GM12878 (cell line): ENCODE measurements around the gene ZSCAN5C. TPM values are rescaled to one million over a fixed set of nuclear protein-coding genes. Genes with fewer than 3 reads are reported as not detected.

ENCODE experiments used
- ATAC-seq: fragments of 200-7000 bp; cut with Tn5 transposase; 3 replicates; pipeline ENCODE4 v1.9.1; 2020; ENCODE audit warnings: mild to moderate bottlenecking, moderate library complexity
- BruUV-seq: library from RNA; stranded (reverse); fragments of 400-500 nt; replicated peaks from 2 replicates; lab custom pipeline; 2021; lab: Mats Ljungman, UMichigan
- CTCF ChIA-PET: fragments of 300-600 bp; sonication (Branson Sonifier 250); formaldehyde crosslinking; extraction: SDS; loops from one replicate; lab custom pipeline; 2021; ENCODE audit warnings: inconsistent platforms; lab: Yijun Ruan, JAX
- POLR2A ChIA-PET: fragments of 350-600 bp; formaldehyde crosslinking; extraction: SDS; loops from one replicate; lab custom pipeline; 2021; ENCODE audit warnings: inconsistent platforms; lab: Charles Lee
- RAD21 ChIA-PET: fragments of 300-600 bp; sonication (Branson Sonifier 250); formaldehyde crosslinking; loops from one replicate; lab custom pipeline; 2023; ENCODE audit warnings: antibody characterized with exemption; ENCODE audit not compliant: unreplicated experiment; lab: Charles Lee
- SMC1A ChIA-PET: fragments of 300-600 bp; sonication (Branson Sonifier 250); formaldehyde crosslinking; loops from one replicate; lab custom pipeline; 2023; ENCODE audit not compliant: unreplicated experiment, uncharacterized antibody; lab: Charles Lee
- DNase-seq: peaks from one replicate; pipeline ENCODE4 v3.0.0-alpha.2; 2011; ENCODE audit warnings: low read depth, low spot score
- FAIRE-seq: peaks from 3 replicates; lab custom pipeline; 2011; peaks lifted over from hg19 to GRCh38; lab: Jason Lieb, UNC
- H2AFZ ChIP-seq: 2 replicates; pipeline ENCODE4 v1.6.0; 2011; ENCODE audit warnings: low read depth, low read length, control low read depth; ENCODE audit not compliant: control insufficient read depth
- H3K27ac ChIP-seq: 2 replicates; pipeline ENCODE4 v1.5.1; 2011; ENCODE audit warnings: control low read depth; ENCODE audit not compliant: control insufficient read depth, insufficient read depth
- H3K27me3 ChIP-seq, 2 experiments: replicated peaks in 1 of 2; 2 replicates each; pipeline versions ENCODE4 v1.6.0 to v1.6.1; 2011; ENCODE audit warnings: low read length in 1 of 2; ENCODE audit not compliant: control insufficient read depth in 2 of 2, insufficient read depth in 2 of 2
- H3K36me3 ChIP-seq, 2 experiments: 2 replicates each; pipeline ENCODE4 v1.5.1; 2011; ENCODE audit warnings: low read length in 1 of 2; ENCODE audit not compliant: control insufficient read depth in 2 of 2, insufficient read depth in 2 of 2
- H3K4me1 ChIP-seq: 2 replicates; pipeline ENCODE4 v1.6.1; 2011; ENCODE audit warnings: mild to moderate bottlenecking, low read length, moderate library complexity, mixed read lengths; ENCODE audit not compliant: control insufficient read depth, insufficient read depth
- H3K4me2 ChIP-seq: 2 replicates; pipeline ENCODE4 v1.6.0; 2011; ENCODE audit warnings: control low read depth; ENCODE audit not compliant: control insufficient read depth, insufficient read depth
- H3K4me3 ChIP-seq: fragments of 200-600 bp; sonication (generic); 2 replicates; pipeline ENCODE4 v1.5.1; 2016
- H3K79me2 ChIP-seq: 2 replicates; pipeline ENCODE4 v1.6.0; 2011; ENCODE audit warnings: low read length; ENCODE audit not compliant: control insufficient read depth, insufficient read depth
- H3K9ac ChIP-seq: 2 replicates; pipeline ENCODE4 v1.8.0; 2011; ENCODE audit warnings: low read length, control low read depth, mixed read lengths; ENCODE audit not compliant: control insufficient read depth, insufficient read depth
- H3K9me3 ChIP-seq: replicated peaks from 3 replicates; pipeline ENCODE4 v1.5.1; 2011; ENCODE audit warnings: mild to moderate bottlenecking, low read length; ENCODE audit not compliant: control insufficient read depth, insufficient read depth
- H4K20me1 ChIP-seq: 2 replicates; pipeline ENCODE4 v1.6.0; 2011; ENCODE audit not compliant: control insufficient read depth, insufficient read depth
- BCL11A ChIP-seq: IDR thresholded peaks from 2 replicates; pipeline ENCODE4 v1.6.1; 2011; ENCODE audit warnings: low read depth, low read length
- CREM ChIP-seq: IDR thresholded peaks from 2 replicates; pipeline ENCODE4 v1.6.1; 2014; ENCODE audit warnings: antibody characterized with exemption, low read depth
- JUNB ChIP-seq: IDR thresholded peaks from 2 replicates; pipeline ENCODE4 v1.6.1; 2016; ENCODE audit warnings: antibody characterized with exemption, mild to moderate bottlenecking
- MEF2A ChIP-seq: IDR thresholded peaks from 2 replicates; pipeline ENCODE4 v1.6.1; 2011; ENCODE audit warnings: low read depth, mild to moderate bottlenecking, low read length, moderate library complexity; ENCODE audit not compliant: insufficient read depth
- PAX8 ChIP-seq: fragments of 450-650 bp; IDR thresholded peaks from 2 replicates; pipeline ENCODE4 v1.6.1; 2017; ENCODE audit warnings: mild to moderate bottlenecking, moderate library complexity
- POU2F2 ChIP-seq: IDR thresholded peaks from 3 replicates; pipeline ENCODE4 v1.6.1; 2011; ENCODE audit warnings: low read depth, mild to moderate bottlenecking, low read length, borderline replicate concordance
- RAD21 ChIP-seq: IDR thresholded peaks from 2 replicates; pipeline ENCODE4 v1.6.1; 2011; ENCODE audit warnings: mild to moderate bottlenecking, low read depth, low read length, moderate library complexity; ENCODE audit not compliant: insufficient read depth
- RCOR1 ChIP-seq: conservative IDR thresholded peaks from 2 replicates; pipeline ENCODE4 v1.6.1; 2012; ENCODE audit warnings: low read depth, low read length, improper control_type of control experiment
- RFX5 ChIP-seq: IDR thresholded peaks from 2 replicates; pipeline ENCODE4 v1.6.1; 2011; ENCODE audit warnings: low read depth, low read length, improper control_type of control experiment
- SMC3 ChIP-seq: IDR thresholded peaks from 2 replicates; pipeline ENCODE4 v1.6.1; 2011; ENCODE audit warnings: low read length, improper control_type of control experiment, borderline replicate concordance
- SREBF1 ChIP-seq: IDR thresholded peaks from 2 replicates; pipeline ENCODE4 v1.6.1; 2012; ENCODE audit warnings: mild to moderate bottlenecking, low read length
- SRF ChIP-seq, 2 experiments: IDR thresholded peaks; 2 replicates each; pipeline ENCODE4 v1.6.1; 2011; ENCODE audit warnings: low read depth in 2 of 2, low read length in 2 of 2, mild to moderate bottlenecking in 1 of 2, moderate library complexity in 1 of 2
- TAF1 ChIP-seq: IDR thresholded peaks from 2 replicates; pipeline ENCODE4 v1.6.1; 2011; ENCODE audit warnings: mild to moderate bottlenecking, low read depth, low read length, borderline replicate concordance
- ZSCAN29 ChIP-seq: fragments of 450-650 bp; IDR thresholded peaks from 2 replicates; pipeline ENCODE4 v1.6.1; 2017; ENCODE audit warnings: mild to moderate bottlenecking, moderate library complexity
- WGBS: methylation state at CpG from one replicate; pipeline ENCODE4 v1.1.6; 2016; ENCODE audit warnings: low lambda C conversion rate; ENCODE audit not compliant: insufficient replicate concordance, insufficient coverage; ENCODE audit errors: missing lambda C conversion rate; 5-methylcytosine and 5-hydroxymethylcytosine counted together
- in situ Hi-C: fragments of 300-500 bp; cut with MboI; formaldehyde crosslinking; loops from 9 replicates; pipeline ENCODE4 v1.14.3; 2018; ENCODE audit warnings: mixed read lengths
- intact Hi-C: fragments of 100-400 bp; cut with micrococcal nuclease; formaldehyde crosslinking; loops from one replicate; pipeline ENCODE4 v1.14.2; 2022; ENCODE audit not compliant: unreplicated experiment
- polyA plus RNA-seq, 11 experiments: library from polyadenylated mRNA; depleted of rRNA in 4 of 11; unstranded in 6 of 11; stranded (reverse) in 5 of 11; fragments of >200 nt; fragmentation: Nextera tagmentation in 4 of 11; fragmentation: Illumina TruSeq in 1 of 11; extraction: Ambion mirVana in 4 of 11; extraction: Trizol in 1 of 11; gene quantifications; 1 replicate in 1 of 11; 2 replicates in 10 of 11; pipeline versions ENCODE4 v1.2.1 to v1.2.3, GENCODE V29; 2011 to 2016; ENCODE audit warnings: inconsistent platforms in 2 of 11, missing spikeins in 2 of 11, low read depth in 1 of 11
- total RNA-seq, 4 experiments: library from RNA; depleted of rRNA in 3 of 4; stranded (reverse); fragments of >200 nt in 3 of 4; fragmentation: Illumina TruSeq in 1 of 4; extraction: Trizol in 1 of 4; gene quantifications; 2 replicates each; pipeline versions ENCODE4 v1.2.1 to v1.2.3, GENCODE V29; 2013 to 2021
- TF ChIP-seq, protein P1 (sequence below), 3 experiments: IDR thresholded peaks in 2 of 3; conservative IDR thresholded peaks in 1 of 3; 2 replicates each; pipeline ENCODE4 v1.5.1; 2011; ENCODE audit warnings: low read depth in 3 of 3, low read length in 3 of 3, mild to moderate bottlenecking in 3 of 3, control low read depth in 2 of 3, moderate library complexity in 2 of 3, inconsistent platforms in 1 of 3, mixed read lengths in 1 of 3; ENCODE audit not compliant: control insufficient read depth in 2 of 3, insufficient read depth in 1 of 3; ENCODE audit errors: extremely low read depth in 1 of 3
- TF ChIP-seq, protein P2 (sequence below): fragments of 450-650 bp; IDR thresholded peaks from 2 replicates; pipeline ENCODE4 v1.6.1; 2016; ENCODE audit warnings: mild to moderate bottlenecking, moderate library complexity, borderline replicate concordance

Gene ZSCAN5C
- total and polyA plus RNA-seq, 10 of the 15 experiments (the other 5 are each of a cell fraction or from before 2014, with no cell fraction given) = not detected

DNA sequence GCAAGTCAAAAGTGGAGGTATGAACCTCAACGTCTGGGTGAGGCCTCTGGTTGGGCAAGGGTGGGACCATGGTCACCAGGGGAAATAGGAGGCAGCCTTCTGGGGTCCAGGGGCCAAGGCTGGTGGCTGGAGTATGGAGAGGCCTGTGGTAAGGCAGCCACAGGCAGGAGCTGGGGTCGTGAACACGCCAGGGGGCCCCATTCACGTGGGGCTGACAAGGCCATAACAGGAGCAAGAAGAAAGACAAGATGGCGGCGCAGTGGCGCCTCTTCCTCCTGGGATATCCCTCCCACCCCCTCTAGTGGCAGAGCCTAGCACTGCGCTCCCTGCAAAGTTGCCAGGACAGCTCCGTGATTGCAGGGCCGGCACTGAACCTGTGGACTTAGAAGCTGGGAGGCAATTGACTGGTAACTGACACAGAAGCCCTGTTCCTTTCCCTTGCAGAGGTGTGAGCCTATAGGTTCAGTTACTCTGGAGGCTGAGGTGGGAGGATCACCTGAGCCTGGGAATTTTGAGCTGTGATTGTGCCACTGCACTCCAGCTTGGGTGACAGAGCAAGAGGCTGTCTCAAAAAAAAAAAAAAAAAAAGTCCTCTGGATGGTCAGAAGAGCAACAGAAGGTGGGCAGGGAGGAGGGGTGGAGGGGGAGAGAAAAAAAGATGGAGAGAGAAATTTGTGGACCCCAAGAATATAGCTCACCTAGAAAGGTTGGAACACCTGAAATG, 50.8 kb downstream of the ZSCAN5C start (continued):
- TF ChIP-seq, protein P1, sequence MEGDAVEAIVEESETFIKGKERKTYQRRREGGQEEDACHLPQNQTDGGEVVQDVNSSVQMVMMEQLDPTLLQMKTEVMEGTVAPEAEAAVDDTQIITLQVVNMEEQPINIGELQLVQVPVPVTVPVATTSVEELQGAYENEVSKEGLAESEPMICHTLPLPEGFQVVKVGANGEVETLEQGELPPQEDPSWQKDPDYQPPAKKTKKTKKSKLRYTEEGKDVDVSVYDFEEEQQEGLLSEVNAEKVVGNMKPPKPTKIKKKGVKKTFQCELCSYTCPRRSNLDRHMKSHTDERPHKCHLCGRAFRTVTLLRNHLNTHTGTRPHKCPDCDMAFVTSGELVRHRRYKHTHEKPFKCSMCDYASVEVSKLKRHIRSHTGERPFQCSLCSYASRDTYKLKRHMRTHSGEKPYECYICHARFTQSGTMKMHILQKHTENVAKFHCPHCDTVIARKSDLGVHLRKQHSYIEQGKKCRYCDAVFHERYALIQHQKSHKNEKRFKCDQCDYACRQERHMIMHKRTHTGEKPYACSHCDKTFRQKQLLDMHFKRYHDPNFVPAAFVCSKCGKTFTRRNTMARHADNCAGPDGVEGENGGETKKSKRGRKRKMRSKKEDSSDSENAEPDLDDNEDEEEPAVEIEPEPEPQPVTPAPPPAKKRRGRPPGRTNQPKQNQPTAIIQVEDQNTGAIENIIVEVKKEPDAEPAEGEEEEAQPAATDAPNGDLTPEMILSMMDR (IDR thresholded peaks at IDR 0.05 in 2 of 3, conservative IDR thresholded peaks at IDR 0.05 in 1 of 3; ENCODE audit: control insufficient read depth in 2 of 3, extremely low read depth in 1 of 3, insufficient read depth in 1 of 3, low read depth in 3 of 3, low read length in 3 of 3) = peak; percentile 61 to 86 (median 78)
- 0 out of 4 replicates have a peak, but pooled peaks of 1 of the 2 experiments have one; percentile 15 for TF ChIP-seq SRF (IDR thresholded peaks at IDR 0.05; ENCODE audit: low read depth in 2 of 2, low read length in 2 of 2)
- no peak for TF ChIP-seq RFX5
- no peak for TF ChIP-seq JUNB
- no peak for TF ChIP-seq MEF2A
- no peak for TF ChIP-seq PAX8

DNA sequence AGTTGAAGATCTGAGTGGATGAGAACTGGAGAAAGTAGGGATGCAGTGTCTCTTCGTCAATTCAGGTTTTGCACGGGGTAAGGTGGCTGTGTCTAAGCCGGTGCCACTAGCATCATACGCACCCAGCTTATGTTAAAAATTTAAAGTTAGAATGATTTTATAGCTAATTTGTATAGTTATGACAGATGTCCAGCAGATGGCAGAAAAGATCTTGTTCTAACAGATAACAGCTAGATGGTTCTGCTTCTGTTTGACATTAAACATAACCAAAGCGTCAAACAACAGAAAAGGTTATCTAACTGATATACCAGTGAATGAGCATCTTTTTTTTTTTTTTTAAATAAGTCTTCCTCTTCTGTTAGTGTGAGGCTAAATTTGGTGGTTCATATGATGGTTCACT, 51.7 kb downstream of the ZSCAN5C start:
- in situ Hi-C loops = loop anchor here (5.0 kb wide), 1 partner anchor 79 kb away; no protein-coding TSS in a partner anchor
- peak; percentile 57 for FAIRE-seq
- POLR2A ChIA-PET = no interaction called here
- TF ChIP-seq RAD21 = peak; percentile 54
- TF ChIP-seq SMC3 = peak; percentile 61; the same call in 1 of the 2 replicates
- TF ChIP-seq, protein P2, sequence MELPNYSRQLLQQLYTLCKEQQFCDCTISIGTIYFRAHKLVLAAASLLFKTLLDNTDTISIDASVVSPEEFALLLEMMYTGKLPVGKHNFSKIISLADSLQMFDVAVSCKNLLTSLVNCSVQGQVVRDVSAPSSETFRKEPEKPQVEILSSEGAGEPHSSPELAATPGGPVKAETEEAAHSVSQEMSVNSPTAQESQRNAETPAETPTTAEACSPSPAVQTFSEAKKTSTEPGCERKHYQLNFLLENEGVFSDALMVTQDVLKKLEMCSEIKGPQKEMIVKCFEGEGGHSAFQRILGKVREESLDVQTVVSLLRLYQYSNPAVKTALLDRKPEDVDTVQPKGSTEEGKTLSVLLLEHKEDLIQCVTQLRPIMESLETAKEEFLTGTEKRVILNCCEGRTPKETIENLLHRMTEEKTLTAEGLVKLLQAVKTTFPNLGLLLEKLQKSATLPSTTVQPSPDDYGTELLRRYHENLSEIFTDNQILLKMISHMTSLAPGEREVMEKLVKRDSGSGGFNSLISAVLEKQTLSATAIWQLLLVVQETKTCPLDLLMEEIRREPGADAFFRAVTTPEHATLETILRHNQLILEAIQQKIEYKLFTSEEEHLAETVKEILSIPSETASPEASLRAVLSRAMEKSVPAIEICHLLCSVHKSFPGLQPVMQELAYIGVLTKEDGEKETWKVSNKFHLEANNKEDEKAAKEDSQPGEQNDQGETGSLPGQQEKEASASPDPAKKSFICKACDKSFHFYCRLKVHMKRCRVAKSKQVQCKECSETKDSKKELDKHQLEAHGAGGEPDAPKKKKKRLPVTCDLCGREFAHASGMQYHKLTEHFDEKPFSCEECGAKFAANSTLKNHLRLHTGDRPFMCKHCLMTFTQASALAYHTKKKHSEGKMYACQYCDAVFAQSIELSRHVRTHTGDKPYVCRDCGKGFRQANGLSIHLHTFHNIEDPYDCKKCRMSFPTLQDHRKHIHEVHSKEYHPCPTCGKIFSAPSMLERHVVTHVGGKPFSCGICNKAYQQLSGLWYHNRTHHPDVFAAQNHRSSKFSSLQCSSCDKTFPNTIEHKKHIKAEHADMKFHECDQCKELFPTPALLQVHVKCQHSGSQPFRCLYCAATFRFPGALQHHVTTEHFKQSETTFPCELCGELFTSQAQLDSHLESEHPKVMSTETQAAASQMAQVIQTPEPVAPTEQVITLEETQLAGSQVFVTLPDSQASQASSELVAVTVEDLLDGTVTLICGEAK = no peak
- no peak for TF ChIP-seq BCL11A
- no peak for TF ChIP-seq ZSCAN29
- TF ChIP-seq SREBF1 = no peak
- no peak for TF ChIP-seq TAF1
- no peak for TF ChIP-seq RCOR1
- no peak for TF ChIP-seq CREM
- no peak for TF ChIP-seq POU2F2

More for the DNA sequence above, 51.7 kb downstream of the ZSCAN5C start:
- CTCF ChIA-PET = interaction anchor here (0.6 to 8.2 kb wide), 41 partner anchors 7 to 769 kb away, joined by 3 to 185 read pairs (median 4); partner anchors contain the start of genes EDDM13, NAT14 and ZSCAN5A
- intact Hi-C loops = loop anchor here (1.0 to 2.0 kb wide), 2 partner anchors 80 to 187 kb away; no protein-coding TSS in a partner anchor
- Histone ChIP-seq H3K36me3 (no peaks in the 10 kb centered on the region), H3K27me3 (no peaks in the 10 kb centered on the region), H3K79me2 (no peaks in the 10 kb centered on the region), H3K4me1 (no peaks in the 10 kb centered on the region), H3K27ac (no peak overlapping the region), H3K9me3 (no peaks in the 10 kb centered on the region), H2AFZ (no peak overlapping the region), H4K20me1 (no peaks in the 10 kb centered on the region), H3K9ac (no peak overlapping the region), H3K4me3 (no peak overlapping the region), H3K4me2 (no peak overlapping the region)
- ATAC-seq = peak; percentile 63
- no TSS peak for BruUV-seq
- 18% methylated on average over 5 of the region's 5 CpGs for WGBS
- no peak for DNase-seq
- SMC1A ChIA-PET = interaction anchor here (0.5 to 5.3 kb wide), 17 partner anchors 10 to 1012 kb away, joined by 3 to 82 read pairs (median 4); no protein-coding TSS in a partner anchor
- RAD21 ChIA-PET = interaction anchor here (0.8 to 4.5 kb wide), 11 partner anchors 11 to 187 kb away, joined by 3 to 106 read pairs (median 3); no protein-coding TSS in a partner anchor
